ENCODE data around the gene PRDX6.
"Not testable (repeated sequence)": the region's sequence is repeated elsewhere in the genome, so short reads cannot be mapped to it uniquely, and the experiment has no call there.

The PRDX6 gene

DNA sequence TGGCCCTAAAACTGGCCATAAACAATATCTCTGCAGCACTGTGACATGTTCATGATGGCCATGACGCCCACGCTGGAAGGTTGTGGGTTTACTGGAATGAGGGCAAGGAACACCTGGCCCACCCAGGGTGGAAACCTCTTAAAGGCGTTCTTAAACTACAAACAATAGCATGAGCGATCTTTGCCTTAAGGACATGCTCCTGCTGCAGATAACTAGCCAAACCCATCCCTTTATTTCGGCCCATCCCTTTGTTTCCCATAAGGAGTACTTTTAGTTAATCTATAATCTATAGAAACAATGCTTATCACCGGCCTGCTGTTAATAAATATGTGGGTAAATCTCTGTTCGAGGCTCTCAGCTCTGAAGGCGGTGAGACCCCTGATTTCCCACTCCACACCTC, 16.0 kb downstream of the PRDX6 start:
- not testable (repeated sequence) for H3K27me3 ChIP-seq (replicated peaks; ENCODE audit: control insufficient read depth, insufficient read depth, low read length, poor library complexity, severe bottlenecking); H3K36me3 ChIP-seq (ENCODE audit: control insufficient read depth, insufficient read depth, low read length); H3K4me3 ChIP-seq (ENCODE audit: insufficient read depth, low read depth, low read length, poor library complexity, severe bottlenecking); H3K4me1 ChIP-seq (ENCODE audit: control insufficient read depth, insufficient read depth, low read length, poor library complexity, severe bottlenecking); H3K27ac ChIP-seq (ENCODE audit: insufficient read depth, low read length, poor library complexity, severe bottlenecking); DNase-seq; H3K9me3 ChIP-seq (ENCODE audit: control insufficient read depth, low read length)

DNA sequence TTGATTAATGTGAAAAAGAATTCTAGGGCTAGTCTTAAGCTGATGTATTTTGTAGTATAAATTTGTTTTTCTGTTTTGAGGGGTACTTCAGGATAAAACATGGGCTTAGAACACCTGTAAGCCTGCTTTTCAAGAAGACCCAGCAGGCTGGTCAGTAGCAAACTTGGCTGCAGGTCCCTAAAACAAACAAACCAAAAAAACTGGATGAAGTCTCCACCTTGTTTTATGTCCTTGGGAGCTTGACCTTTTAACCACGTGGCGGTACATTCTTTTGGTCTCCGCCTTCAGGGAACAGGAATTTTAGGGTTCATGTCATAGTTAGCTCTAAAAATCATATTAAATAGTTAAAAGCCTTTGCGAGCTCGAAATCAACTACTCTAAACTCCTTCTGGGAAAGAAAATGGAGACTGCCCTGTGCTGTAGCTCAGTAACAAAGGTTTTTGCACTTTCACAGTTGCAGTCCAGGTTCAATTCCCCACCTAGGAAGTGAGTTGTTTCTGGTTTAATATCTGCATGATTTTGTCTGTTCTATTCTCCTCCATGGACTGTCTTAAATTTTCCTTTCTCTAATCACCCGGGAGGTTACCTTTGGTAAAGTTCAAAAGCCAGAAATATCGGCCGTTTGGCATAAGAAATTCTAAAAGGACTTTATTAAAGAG, 18.6 kb downstream of the PRDX6 start:
- H3K36me3 ChIP-seq (ENCODE audit: control insufficient read depth, insufficient read depth, low read length), result no peaks in the 10 kb centered on the region
- H3K27me3 ChIP-seq (replicated peaks; ENCODE audit: control insufficient read depth, insufficient read depth, low read length, poor library complexity, severe bottlenecking), result no peaks in the 10 kb centered on the region
- H3K27ac ChIP-seq (ENCODE audit: insufficient read depth, low read length, poor library complexity, severe bottlenecking), result no peak overlapping the region
- H3K4me1 ChIP-seq (ENCODE audit: control insufficient read depth, insufficient read depth, low read length, poor library complexity, severe bottlenecking), result no peaks in the 10 kb centered on the region
- H3K9me3 ChIP-seq (ENCODE audit: control insufficient read depth, low read length), result no peaks in the 10 kb centered on the region
- DNase-seq, result no peak
- no peak overlapping the region for H3K4me3 ChIP-seq (ENCODE audit: insufficient read depth, low read depth, low read length, poor library complexity, severe bottlenecking)

DNA sequence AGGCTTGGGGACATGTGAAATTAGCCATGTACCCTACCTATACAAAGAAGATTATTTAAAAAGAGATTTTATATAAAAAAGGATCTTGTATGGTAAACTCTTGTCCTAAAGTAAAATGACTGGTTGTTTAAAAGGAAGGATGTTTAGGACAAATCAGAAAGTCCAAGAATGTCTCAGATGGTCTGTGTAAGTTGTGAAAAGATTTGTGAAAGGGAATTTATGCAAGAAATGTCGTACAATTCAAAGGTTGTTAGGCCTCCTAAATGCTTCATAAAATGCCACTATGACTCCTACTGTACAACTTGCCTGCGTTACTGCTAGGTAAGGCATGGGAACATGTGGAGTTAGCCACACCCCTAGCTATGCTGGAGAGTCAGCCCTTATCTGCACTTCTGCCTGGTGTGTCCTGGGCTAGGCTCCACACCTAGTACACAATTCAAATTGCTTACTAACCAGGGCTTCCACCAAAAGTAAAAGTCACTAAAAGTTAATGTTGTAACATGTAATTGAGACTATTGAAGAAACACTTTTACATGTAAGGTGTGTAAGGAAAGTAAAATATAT, 19.7 kb downstream of the PRDX6 start:
- no peaks in the 10 kb centered on the region for H3K36me3 ChIP-seq (ENCODE audit: control insufficient read depth, insufficient read depth, low read length)
- H3K4me3 ChIP-seq (ENCODE audit: insufficient read depth, low read depth, low read length, poor library complexity, severe bottlenecking), result no peak overlapping the region
- no peaks in the 10 kb centered on the region for H3K4me1 ChIP-seq (ENCODE audit: control insufficient read depth, insufficient read depth, low read length, poor library complexity, severe bottlenecking)
- no peak for DNase-seq
- H3K27me3 ChIP-seq (replicated peaks; ENCODE audit: control insufficient read depth, insufficient read depth, low read length, poor library complexity, severe bottlenecking), result no peaks in the 10 kb centered on the region
- no peaks in the 10 kb centered on the region for H3K9me3 ChIP-seq (ENCODE audit: control insufficient read depth, low read length)
- H3K27ac ChIP-seq (ENCODE audit: insufficient read depth, low read length, poor library complexity, severe bottlenecking), result no peak overlapping the region

DNA sequence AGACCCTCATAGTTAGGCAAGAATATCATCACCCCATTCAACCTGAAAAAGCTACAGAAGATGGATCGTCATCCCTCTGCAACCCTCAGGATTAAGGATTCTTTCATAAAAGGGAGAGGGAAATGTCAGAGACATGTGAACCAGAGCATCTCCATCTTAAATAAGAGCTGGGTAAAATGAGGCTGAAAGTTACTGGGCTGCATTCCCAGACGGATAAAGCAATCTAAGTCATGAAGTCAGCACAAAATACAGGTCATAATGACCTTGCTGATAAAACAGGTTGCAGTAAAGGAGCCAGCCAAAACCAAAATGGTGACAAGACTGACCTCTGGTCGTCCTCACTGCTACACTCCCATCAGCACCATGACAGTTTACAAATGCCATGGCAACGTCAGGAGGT, 22.6 kb downstream of the PRDX6 start:
- no peak overlapping the region for H3K27ac ChIP-seq (ENCODE audit: insufficient read depth, low read length, poor library complexity, severe bottlenecking)
- H3K4me3 ChIP-seq (ENCODE audit: insufficient read depth, low read depth, low read length, poor library complexity, severe bottlenecking), result no peak overlapping the region
- no peak for DNase-seq
- no peaks in the 10 kb centered on the region for H3K36me3 ChIP-seq (ENCODE audit: control insufficient read depth, insufficient read depth, low read length)
- H3K4me1 ChIP-seq (ENCODE audit: control insufficient read depth, insufficient read depth, low read length, poor library complexity, severe bottlenecking), result no peaks in the 10 kb centered on the region
- H3K9me3 ChIP-seq (ENCODE audit: control insufficient read depth, low read length), result no peaks in the 10 kb centered on the region
- H3K27me3 ChIP-seq (replicated peaks; ENCODE audit: control insufficient read depth, insufficient read depth, low read length, poor library complexity, severe bottlenecking), result no peaks in the 10 kb centered on the region

DNA sequence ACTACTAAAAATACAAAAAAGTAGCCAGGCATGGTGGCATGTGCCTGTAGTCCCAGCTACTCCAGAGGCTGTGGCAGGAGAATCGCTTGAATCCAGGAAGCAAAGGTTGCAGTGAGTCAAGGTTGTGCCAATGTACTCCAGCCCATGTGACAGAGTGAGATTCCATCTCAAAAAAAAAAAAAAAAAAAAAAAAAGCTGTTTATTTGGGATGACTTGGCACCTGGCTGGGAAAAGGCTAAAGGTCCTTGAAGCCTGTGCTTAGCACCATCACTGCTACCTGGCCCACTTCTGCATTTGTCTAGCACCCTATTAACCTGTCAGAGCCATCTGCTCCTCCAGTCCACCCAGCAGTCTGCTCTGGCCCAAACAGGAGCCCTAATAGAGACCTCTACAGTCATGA, 25.0 kb downstream of the PRDX6 start:
- no peak for DNase-seq
- Histone ChIP-seq H3K9me3 (ENCODE audit: control insufficient read depth, low read length) (no peaks in the 10 kb centered on the region), H3K4me3 (ENCODE audit: insufficient read depth, low read depth, low read length, poor library complexity, severe bottlenecking) (no peak overlapping the region), H3K36me3 (ENCODE audit: control insufficient read depth, insufficient read depth, low read length) (no peaks in the 10 kb centered on the region), H3K27me3 (replicated peaks; ENCODE audit: control insufficient read depth, insufficient read depth, low read length, poor library complexity, severe bottlenecking) (no peaks in the 10 kb centered on the region), H3K4me1 (ENCODE audit: control insufficient read depth, insufficient read depth, low read length, poor library complexity, severe bottlenecking) (no peaks in the 10 kb centered on the region), H3K27ac (ENCODE audit: insufficient read depth, low read length, poor library complexity, severe bottlenecking) (no peak overlapping the region)

DNA sequence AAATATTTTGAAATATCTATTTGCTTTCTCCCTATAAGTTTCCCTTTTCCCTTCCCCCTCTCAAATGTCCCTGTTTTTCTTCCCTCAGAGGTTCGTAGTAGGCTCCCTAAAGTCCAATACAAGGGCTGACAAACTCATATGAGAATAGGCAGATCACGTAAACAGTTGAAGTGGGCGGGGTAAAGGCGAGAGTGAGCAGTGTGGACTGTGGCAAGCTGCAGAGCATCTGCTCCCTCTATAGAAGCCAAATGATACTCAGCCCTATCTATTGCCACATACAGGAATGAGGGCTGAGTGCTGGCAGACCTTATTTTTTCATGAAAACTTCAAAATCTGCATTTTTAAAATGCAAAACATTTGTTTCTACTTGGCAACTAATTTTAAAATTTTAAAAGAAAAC, 26.3 kb downstream of the PRDX6 start:
- DNase-seq, result no peak
- H3K27me3 ChIP-seq (replicated peaks; ENCODE audit: control insufficient read depth, insufficient read depth, low read length, poor library complexity, severe bottlenecking), result no peaks in the 10 kb centered on the region
- H3K36me3 ChIP-seq (ENCODE audit: control insufficient read depth, insufficient read depth, low read length), result no peaks in the 10 kb centered on the region
- no peaks in the 10 kb centered on the region for H3K4me1 ChIP-seq (ENCODE audit: control insufficient read depth, insufficient read depth, low read length, poor library complexity, severe bottlenecking)
- no peaks in the 10 kb centered on the region for H3K9me3 ChIP-seq (ENCODE audit: control insufficient read depth, low read length)
- H3K4me3 ChIP-seq (ENCODE audit: insufficient read depth, low read depth, low read length, poor library complexity, severe bottlenecking), result no peak overlapping the region
- H3K27ac ChIP-seq (ENCODE audit: insufficient read depth, low read length, poor library complexity, severe bottlenecking), result no peak overlapping the region

DNA sequence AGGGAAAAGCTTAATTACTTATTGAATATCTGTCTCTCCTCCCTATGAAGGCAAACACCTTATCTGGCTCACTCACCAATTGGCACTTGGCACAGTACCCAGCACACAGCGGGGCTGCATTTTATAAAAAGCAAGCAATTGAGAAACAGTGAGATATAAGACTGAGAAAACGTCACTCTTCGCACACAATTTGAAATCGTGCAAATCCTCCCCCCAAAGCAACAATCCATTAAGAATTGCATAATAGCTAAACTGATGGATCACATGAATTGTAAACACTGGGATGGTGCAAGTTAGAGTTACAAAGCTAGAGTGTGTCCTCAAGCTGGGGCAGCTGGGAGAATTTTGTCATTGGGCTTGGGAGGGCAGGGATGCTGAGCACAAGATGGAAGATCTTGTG, 27.1 kb downstream of the PRDX6 start:
- Histone ChIP-seq H3K27ac (ENCODE audit: insufficient read depth, low read length, poor library complexity, severe bottlenecking) (no peak overlapping the region), H3K4me3 (ENCODE audit: insufficient read depth, low read depth, low read length, poor library complexity, severe bottlenecking) (no peak overlapping the region), H3K36me3 (ENCODE audit: control insufficient read depth, insufficient read depth, low read length) (no peaks in the 10 kb centered on the region), H3K27me3 (replicated peaks; ENCODE audit: control insufficient read depth, insufficient read depth, low read length, poor library complexity, severe bottlenecking) (no peaks in the 10 kb centered on the region), H3K4me1 (ENCODE audit: control insufficient read depth, insufficient read depth, low read length, poor library complexity, severe bottlenecking) (no peaks in the 10 kb centered on the region), H3K9me3 (ENCODE audit: control insufficient read depth, low read length) (no peaks in the 10 kb centered on the region)
- no peak for DNase-seq

DNA sequence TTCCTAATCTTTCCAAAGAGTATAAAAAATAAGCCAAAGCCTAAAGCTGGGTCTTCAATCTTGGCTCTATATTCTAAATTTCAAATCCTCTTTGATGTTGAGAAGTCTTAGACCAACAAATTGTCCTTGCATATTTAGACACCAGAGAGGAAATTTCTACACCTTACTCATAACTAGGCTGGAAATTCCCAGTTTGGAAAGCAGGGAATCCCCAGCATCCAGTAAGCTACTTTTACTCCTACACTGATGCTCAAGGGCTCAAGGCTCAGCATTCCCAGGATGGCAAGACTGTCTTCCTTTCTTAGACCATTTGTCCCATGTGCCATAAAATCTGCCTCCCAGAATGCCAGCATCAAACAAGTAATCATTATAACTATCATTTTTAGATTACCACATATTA, 28.3 kb downstream of the PRDX6 start:
- Histone ChIP-seq H3K4me1 (ENCODE audit: control insufficient read depth, insufficient read depth, low read length, poor library complexity, severe bottlenecking) (no peaks in the 10 kb centered on the region), H3K36me3 (ENCODE audit: control insufficient read depth, insufficient read depth, low read length) (no peaks in the 10 kb centered on the region), H3K27ac (ENCODE audit: insufficient read depth, low read length, poor library complexity, severe bottlenecking) (no peak overlapping the region), H3K27me3 (replicated peaks; ENCODE audit: control insufficient read depth, insufficient read depth, low read length, poor library complexity, severe bottlenecking) (no peaks in the 10 kb centered on the region), H3K9me3 (ENCODE audit: control insufficient read depth, low read length) (no peaks in the 10 kb centered on the region), H3K4me3 (ENCODE audit: insufficient read depth, low read depth, low read length, poor library complexity, severe bottlenecking) (no peak overlapping the region)
- DNase-seq, result no peak

DNA sequence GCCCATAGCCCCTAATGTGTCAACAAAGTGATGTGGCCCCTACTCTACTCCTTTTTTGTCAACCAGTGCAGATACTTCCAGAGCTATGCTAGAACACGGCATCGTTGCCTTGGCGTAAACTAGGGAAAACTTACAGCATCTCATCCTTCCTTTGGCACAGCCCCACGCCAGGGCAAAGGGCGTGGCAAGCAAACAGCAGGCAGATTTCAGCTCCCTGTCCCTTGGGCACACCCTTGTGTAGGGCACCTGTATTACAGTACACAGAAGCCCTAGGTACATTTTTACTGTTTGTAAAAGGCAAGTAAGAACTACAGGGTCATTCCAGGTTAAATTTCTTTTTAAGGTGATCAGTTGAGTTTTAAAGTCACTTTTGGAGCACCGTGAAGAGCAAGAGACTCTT, 29.3 kb downstream of the PRDX6 start:
- DNase-seq, result no peak
- Histone ChIP-seq H3K27ac (ENCODE audit: insufficient read depth, low read length, poor library complexity, severe bottlenecking) (no peak overlapping the region), H3K36me3 (ENCODE audit: control insufficient read depth, insufficient read depth, low read length) (no peaks in the 10 kb centered on the region)

DNA sequence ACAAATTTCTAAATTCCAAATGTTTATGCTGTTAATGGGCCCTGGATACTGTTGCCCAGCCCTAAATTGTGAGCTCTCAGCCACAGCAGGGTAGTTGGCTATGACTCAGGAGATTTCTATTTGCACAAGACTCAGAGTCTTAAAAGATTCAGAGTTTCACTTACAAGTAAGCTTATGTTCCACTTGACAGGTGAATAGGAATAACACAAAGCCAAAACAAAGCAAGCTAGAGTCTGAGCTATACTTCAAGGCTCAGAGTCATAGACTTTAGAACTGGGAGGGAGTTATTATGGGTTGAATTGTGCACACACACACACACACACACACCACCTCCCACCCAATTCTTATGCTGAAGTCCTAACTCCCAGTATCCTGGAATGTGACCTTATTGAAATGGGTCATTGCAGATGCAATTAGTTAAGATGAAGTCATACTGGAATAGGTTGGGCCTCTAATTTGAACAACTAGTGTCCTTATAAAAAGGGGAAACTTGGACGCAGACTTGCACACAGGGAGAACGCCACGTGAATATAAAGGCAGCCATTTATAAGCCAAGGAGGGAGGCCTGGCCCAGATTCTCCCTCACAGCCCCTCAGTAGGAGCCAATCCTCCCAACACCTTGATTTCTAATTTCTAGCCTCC, 30.2 kb downstream of the PRDX6 start:
- no peak for DNase-seq
- no peaks in the 10 kb centered on the region for H3K9me3 ChIP-seq (ENCODE audit: control insufficient read depth, low read length)
- no peaks in the 10 kb centered on the region for H3K27me3 ChIP-seq (replicated peaks; ENCODE audit: control insufficient read depth, insufficient read depth, low read length, poor library complexity, severe bottlenecking)
- H3K4me1 ChIP-seq (ENCODE audit: control insufficient read depth, insufficient read depth, low read length, poor library complexity, severe bottlenecking), result no peaks in the 10 kb centered on the region
- H3K27ac ChIP-seq (ENCODE audit: insufficient read depth, low read length, poor library complexity, severe bottlenecking), result no peak overlapping the region
- no peaks in the 10 kb centered on the region for H3K36me3 ChIP-seq (ENCODE audit: control insufficient read depth, insufficient read depth, low read length)
- no peak overlapping the region for H3K4me3 ChIP-seq (ENCODE audit: insufficient read depth, low read depth, low read length, poor library complexity, severe bottlenecking)

More for the DNA sequence above, 29.3 kb downstream of the PRDX6 start:
- Histone ChIP-seq H3K9me3 (ENCODE audit: control insufficient read depth, low read length) (no peaks in the 10 kb centered on the region), H3K27me3 (replicated peaks; ENCODE audit: control insufficient read depth, insufficient read depth, low read length, poor library complexity, severe bottlenecking) (no peaks in the 10 kb centered on the region), H3K4me3 (ENCODE audit: insufficient read depth, low read depth, low read length, poor library complexity, severe bottlenecking) (no peak overlapping the region), H3K4me1 (ENCODE audit: control insufficient read depth, insufficient read depth, low read length, poor library complexity, severe bottlenecking) (no peaks in the 10 kb centered on the region)
